ENCODE results near the gene ASRGL1.

- TF ChIP-seq TEAD4 (CRISPR knock-in tag; IDR thresholded peaks at IDR 0.05): no peak
- no peak for TF ChIP-seq TP53 (CRISPR knock-in tag; IDR thresholded peaks at IDR 0.05)
- TF ChIP-seq, protein P1, sequence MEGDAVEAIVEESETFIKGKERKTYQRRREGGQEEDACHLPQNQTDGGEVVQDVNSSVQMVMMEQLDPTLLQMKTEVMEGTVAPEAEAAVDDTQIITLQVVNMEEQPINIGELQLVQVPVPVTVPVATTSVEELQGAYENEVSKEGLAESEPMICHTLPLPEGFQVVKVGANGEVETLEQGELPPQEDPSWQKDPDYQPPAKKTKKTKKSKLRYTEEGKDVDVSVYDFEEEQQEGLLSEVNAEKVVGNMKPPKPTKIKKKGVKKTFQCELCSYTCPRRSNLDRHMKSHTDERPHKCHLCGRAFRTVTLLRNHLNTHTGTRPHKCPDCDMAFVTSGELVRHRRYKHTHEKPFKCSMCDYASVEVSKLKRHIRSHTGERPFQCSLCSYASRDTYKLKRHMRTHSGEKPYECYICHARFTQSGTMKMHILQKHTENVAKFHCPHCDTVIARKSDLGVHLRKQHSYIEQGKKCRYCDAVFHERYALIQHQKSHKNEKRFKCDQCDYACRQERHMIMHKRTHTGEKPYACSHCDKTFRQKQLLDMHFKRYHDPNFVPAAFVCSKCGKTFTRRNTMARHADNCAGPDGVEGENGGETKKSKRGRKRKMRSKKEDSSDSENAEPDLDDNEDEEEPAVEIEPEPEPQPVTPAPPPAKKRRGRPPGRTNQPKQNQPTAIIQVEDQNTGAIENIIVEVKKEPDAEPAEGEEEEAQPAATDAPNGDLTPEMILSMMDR (IDR thresholded peaks at IDR 0.05): no peak
- TF ChIP-seq, protein P2, sequence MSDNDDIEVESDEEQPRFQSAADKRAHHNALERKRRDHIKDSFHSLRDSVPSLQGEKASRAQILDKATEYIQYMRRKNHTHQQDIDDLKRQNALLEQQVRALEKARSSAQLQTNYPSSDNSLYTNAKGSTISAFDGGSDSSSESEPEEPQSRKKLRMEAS (CRISPR knock-in tag; IDR thresholded peaks at IDR 0.05): no peak
- no peak for TF ChIP-seq TEAD1 (CRISPR knock-in tag; IDR thresholded peaks at IDR 0.05)
Observed at GRCh38 chr11:62344210-62344609, 7.0 kb downstream of the ASRGL1 start.

Measured in WTC11 (cell line).